ENCODE results near the gene MPG. TPM values are rescaled to one million over a fixed set of nuclear protein-coding genes. Genes with fewer than 3 reads are reported as not detected.

Gene MPG
- total RNA-seq, 2 donors from 2014 or later, result 111 to 138 TPM

- Histone ChIP-seq H3K4me1 (replicated peaks) (no peaks in the 10 kb centered on the region), H3K4me3 (no peak overlapping the region), H3K27ac (no peak overlapping the region), H3K36me3 (no peaks in the 10 kb centered on the region), H3K9me3 (no peaks in the 10 kb centered on the region), H3K27me3 (replicated peaks; ENCODE audit: insufficient read depth) (no peaks in the 10 kb centered on the region)
- intact Hi-C loops (cut with DNase I), result no loop called here
- WGBS, result 90% methylated on average over 15 of the region's 15 CpGs
- no peak for DNase-seq (ENCODE audit: low spot score)
- no peak for TF ChIP-seq POLR2AphosphoS5 (IDR thresholded peaks at IDR 0.05)
These were observed 52.6 kb downstream of the MPG start for GRCh38 chr16:130533-131173.

- WGBS, result 96% methylated on average over 7 of the region's 7 CpGs
- intact Hi-C loops (cut with DNase I), result no loop called here
- no peak overlapping the region for H3K27ac ChIP-seq
These were observed 54.1 kb downstream of the MPG start for GRCh38 chr16:132120-132519.

DNA sequence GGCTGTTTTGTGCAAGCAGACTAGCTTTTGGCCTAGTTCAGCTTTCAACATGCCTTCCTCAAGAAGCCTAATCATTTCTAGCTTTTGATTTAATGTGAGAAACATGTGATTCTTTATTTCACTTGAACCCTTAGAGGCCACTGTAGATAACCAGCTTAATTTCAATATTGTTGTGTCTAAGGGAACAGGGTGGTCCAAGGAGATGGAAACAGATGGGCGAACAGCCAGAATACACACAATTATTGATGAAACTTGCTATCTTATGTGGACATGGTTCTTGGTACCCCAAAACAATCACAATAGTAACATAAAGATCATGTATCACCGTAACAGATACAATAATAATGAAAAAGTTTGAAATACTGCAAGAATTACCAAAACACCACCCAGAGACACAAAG is 55.7 kb downstream of the MPG start:
- Histone ChIP-seq H3K4me3 (no peak overlapping the region), H3K9me3 (no peaks in the 10 kb centered on the region), H3K27me3 (replicated peaks; ENCODE audit: insufficient read depth) (no peaks in the 10 kb centered on the region), H3K27ac (no peak overlapping the region), H3K4me1 (replicated peaks) (no peaks in the 10 kb centered on the region), H3K36me3 (no peaks in the 10 kb centered on the region)
- DNase-seq (ENCODE audit: low spot score), result no peak
- TF ChIP-seq CTCF (IDR thresholded peaks at IDR 0.05), result no peak
- TF ChIP-seq POLR2A (IDR thresholded peaks at IDR 0.05), result no peak
- no peak for TF ChIP-seq POLR2AphosphoS5 (IDR thresholded peaks at IDR 0.05)
- intact Hi-C loops (cut with DNase I), result no loop called here
- WGBS, result 93% methylated on average over 2 of the region's 2 CpGs

More at GRCh38 chr16:132120-132519, 54.1 kb downstream of the MPG start:
- Histone ChIP-seq H3K9me3 (no peaks in the 10 kb centered on the region), H3K4me3 (no peak overlapping the region), H3K4me1 (replicated peaks) (no peaks in the 10 kb centered on the region), H3K27me3 (replicated peaks; ENCODE audit: insufficient read depth) (no peaks in the 10 kb centered on the region), H3K36me3 (no peaks in the 10 kb centered on the region)
- DNase-seq (ENCODE audit: low spot score), result no peak
- TF ChIP-seq CTCF (IDR thresholded peaks at IDR 0.05) (no peak), POLR2AphosphoS5 (IDR thresholded peaks at IDR 0.05) (no peak), POLR2A (IDR thresholded peaks at IDR 0.05) (no peak)

Small RNAs within 50 kb of the gene (small RNA-seq; reads per million reads assigned to genes)
- gene Z69720.2, result 0 reads per million in 2 donors

Other genes with a start within 250 kb of the MPG start
- 1 to 10 TPM; 6.2 to 6.8 TPM for gene POLR3K, start 24.6 kb upstream of the MPG start, total RNA-seq
- 10 to 100 TPM; 22.9 to 40.8 TPM for gene SNRNP25, start 24.4 kb upstream of the MPG start, total RNA-seq
- 10 to 100 TPM; 55.4 to 79.5 TPM for gene RHBDF1, start 5.6 kb upstream of the MPG start, total RNA-seq
- gene NPRL3, start 60.4 kb downstream of the MPG start, total RNA-seq, result 10 to 100 TPM; 36.1 to 47.1 TPM
- gene HBZ, start 74.4 kb downstream of the MPG start, total RNA-seq, result not detected
- not detected for gene HBM, start 87.8 kb downstream of the MPG start, total RNA-seq
- 10 to 100 TPM in 1 of 2 donors, 1 to 10 TPM in 1; 7.4 to 15.5 TPM for gene HBA2, start 94.7 kb downstream of the MPG start, total RNA-seq
- 10 to 100 TPM in 1 of 2 donors, not detected in 1; 43.4 TPM for gene HBA1, start 98.5 kb downstream of the MPG start, total RNA-seq
- not detected for gene HBQ1, start 102.2 kb downstream of the MPG start, total RNA-seq
- 100 to 1,000 TPM in 1 of 2 donors, 10 to 100 TPM in 1; 55.1 to 108 TPM for gene LUC7L, start 151.2 kb downstream of the MPG start, total RNA-seq
- gene FAM234A, start 156.6 kb downstream of the MPG start, total RNA-seq, result 100 to 1,000 TPM in 1 of 2 donors, 10 to 100 TPM in 1; 83.8 to 114 TPM
- 1 to 10 TPM; 2.3 to 5.9 TPM for gene RGS11, start 197.7 kb downstream of the MPG start, total RNA-seq
- gene ARHGDIG, start 202.4 kb downstream of the MPG start, total RNA-seq, result 1 to 10 TPM in 1 of 2 donors, under 1 TPM in 1; 0.41 to 7.0 TPM
- 1 to 10 TPM in 1 of 2 donors, not detected in 1; 2.1 TPM for gene PDIA2, start 204.9 kb downstream of the MPG start, total RNA-seq